Rectal smooth muscle tissue (tissue), 1 donor: ENCODE results near the gene JPT1.

Source experiments
- H3K27ac ChIP-seq: one replicate; pipeline ENCODE4 v1.7.0; 2013; ENCODE audit warnings: low read depth, low read length, inconsistent platforms
- H3K27me3 ChIP-seq: one replicate; pipeline ENCODE4 v1.7.0; 2013; ENCODE audit warnings: low read length; ENCODE audit not compliant: control insufficient read depth, insufficient read depth
- H3K36me3 ChIP-seq: one replicate; pipeline ENCODE4 v1.7.0; 2013; ENCODE audit warnings: low read length; ENCODE audit not compliant: control insufficient read depth, insufficient read depth
- H3K4me1 ChIP-seq: one replicate; pipeline ENCODE4 v1.7.0; 2013; ENCODE audit warnings: low read length; ENCODE audit not compliant: control insufficient read depth, insufficient read depth
- H3K4me3 ChIP-seq: one replicate; pipeline ENCODE4 v1.7.0; 2013; ENCODE audit warnings: low read length
- H3K9ac ChIP-seq: one replicate; pipeline ENCODE4 v1.7.0; 2013; ENCODE audit warnings: low read length

JPT1 gene

DNA sequence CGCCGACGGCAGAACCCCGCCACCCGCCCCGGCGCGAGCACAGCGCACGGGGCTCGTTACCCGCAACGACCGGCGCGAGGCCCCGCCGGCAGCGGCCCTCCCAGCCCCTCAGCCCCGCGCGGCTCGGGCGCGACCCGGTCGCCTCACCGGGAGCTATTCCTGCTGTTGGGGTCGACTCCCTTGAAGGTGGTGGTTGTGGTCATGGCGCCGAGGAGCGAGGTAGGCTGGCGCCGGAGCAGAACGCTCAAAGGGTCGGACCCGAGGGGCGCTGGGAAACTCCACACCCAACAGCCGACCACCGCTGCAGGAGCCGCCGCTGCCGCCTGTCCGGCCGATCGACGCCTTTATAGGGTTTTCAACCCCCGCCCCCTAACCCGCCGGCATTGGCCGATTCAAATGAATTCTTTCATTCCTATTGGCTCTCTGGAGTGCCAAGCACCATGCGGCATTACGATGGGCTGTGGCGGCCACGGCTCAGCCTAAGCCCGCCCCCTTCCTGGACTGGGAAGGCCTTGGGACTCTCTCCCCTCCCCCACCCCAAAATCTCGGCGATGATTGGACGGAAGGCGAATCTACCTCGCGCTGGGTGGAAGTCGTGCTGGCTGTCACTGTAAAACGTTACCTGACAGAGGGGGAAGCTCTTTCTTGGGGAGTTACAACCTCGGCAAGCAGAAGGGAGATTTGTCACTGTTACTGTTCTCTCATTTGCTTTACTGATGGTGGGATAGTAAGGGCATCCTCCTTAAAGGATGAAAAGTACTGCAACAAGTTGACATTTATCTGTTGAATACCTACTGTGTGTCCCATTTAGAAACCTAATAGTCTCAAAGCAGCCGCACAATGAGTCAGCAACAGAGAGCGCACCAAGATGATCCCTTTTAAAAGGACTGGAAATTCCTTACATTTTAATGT is at the start of gene JPT1:
Gene JPT1, minus strand, starts transcription at position 318 of the 912 bp plus-strand sequence. Its CDS starts 115 bp downstream, at position 203.
- Histone ChIP-seq H3K27me3 (no peaks in the 10 kb centered on the region), H3K4me1 (peaks cover 2% of the 10 kb centered on the region), H3K27ac (peak within 1 kb of the TSS; percentile 80), H3K4me3 (peak within 1 kb of the TSS; percentile 92), H3K36me3 (no peaks in the 10 kb centered on the region), H3K9ac (peak within 1 kb of the TSS; percentile 57)

DNA sequence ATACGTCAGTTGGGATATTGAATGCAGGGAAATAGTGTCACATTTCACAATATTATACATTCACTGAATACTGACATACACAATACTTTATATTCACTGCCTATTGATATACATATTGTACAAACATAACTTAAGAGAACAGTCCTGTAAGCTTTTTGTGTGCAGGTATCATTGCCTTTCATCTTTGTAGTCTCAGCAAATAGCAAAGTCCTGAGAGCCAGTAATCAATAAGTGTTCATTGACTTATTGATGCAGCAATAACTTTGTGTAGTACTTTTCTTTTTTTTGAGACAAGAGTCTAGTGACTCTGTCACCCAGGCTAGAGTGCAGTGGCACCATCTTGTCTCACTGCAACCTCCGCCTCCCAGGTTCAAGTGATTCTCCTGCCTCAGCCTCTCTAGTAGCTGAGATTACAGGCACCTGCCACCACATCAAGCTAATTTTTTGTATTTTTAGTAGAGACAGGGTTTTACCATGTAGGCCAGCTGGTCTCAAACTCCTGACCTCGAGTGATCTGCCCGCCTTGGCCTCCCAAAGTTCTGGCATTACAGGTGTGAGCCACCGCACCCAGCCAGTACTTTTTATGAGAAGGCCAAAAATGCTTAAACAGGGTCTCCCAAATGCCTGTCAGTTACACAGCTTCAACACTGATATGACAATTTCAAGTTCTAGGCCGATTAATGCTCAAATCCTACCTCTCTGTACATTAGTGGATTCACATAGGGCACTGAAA is 45.7 kb upstream of the JPT1 start:
- Histone ChIP-seq H3K27ac (no peak overlapping the region), H3K27me3 (no peaks in the 10 kb centered on the region), H3K4me1 (no peaks in the 10 kb centered on the region), H3K4me3 (no peak overlapping the region), H3K9ac (no peak overlapping the region), H3K36me3 (no peaks in the 10 kb centered on the region)

GRCh38 chr17:75194879-75195278 is 40.6 kb upstream of the JPT1 start:
- Histone ChIP-seq H3K27me3 (no peaks in the 10 kb centered on the region), H3K36me3 (no peaks in the 10 kb centered on the region), H3K9ac (no peak overlapping the region), H3K4me1 (no peaks in the 10 kb centered on the region), H3K4me3 (no peak overlapping the region), H3K27ac (no peak overlapping the region)

GRCh38 chr17:75191584-75191983 is 37.3 kb upstream of the JPT1 start:
- Histone ChIP-seq H3K36me3 (no peaks in the 10 kb centered on the region), H3K4me1 (no peaks in the 10 kb centered on the region), H3K4me3 (no peak overlapping the region), H3K27ac (no peak overlapping the region), H3K27me3 (no peaks in the 10 kb centered on the region), H3K9ac (no peak overlapping the region)

DNA sequence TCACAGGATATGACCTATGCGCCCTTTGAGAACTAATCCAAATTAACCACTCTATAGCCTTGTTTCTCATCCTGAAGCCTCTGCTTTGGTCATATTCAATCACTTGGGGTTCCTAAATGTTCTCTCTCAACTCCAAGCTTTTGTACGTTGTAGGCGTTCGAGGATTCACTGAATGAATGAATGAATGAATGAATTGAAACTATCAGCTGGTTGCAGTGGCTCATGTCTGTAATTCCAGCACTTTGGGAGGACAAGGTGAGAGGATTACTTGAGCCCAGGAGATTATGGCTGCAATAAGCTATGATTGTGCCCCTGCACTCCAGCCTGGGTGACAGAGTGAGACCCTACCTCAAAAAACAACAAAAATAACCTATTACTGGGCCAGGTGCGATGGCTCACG is 34.3 kb upstream of the JPT1 start:
- H3K27ac ChIP-seq = no peak overlapping the region
- no peaks in the 10 kb centered on the region for H3K27me3 ChIP-seq
- no peak overlapping the region for H3K4me3 ChIP-seq
- H3K4me1 ChIP-seq = no peaks in the 10 kb centered on the region
- H3K9ac ChIP-seq = no peak overlapping the region
- H3K36me3 ChIP-seq = no peaks in the 10 kb centered on the region

DNA sequence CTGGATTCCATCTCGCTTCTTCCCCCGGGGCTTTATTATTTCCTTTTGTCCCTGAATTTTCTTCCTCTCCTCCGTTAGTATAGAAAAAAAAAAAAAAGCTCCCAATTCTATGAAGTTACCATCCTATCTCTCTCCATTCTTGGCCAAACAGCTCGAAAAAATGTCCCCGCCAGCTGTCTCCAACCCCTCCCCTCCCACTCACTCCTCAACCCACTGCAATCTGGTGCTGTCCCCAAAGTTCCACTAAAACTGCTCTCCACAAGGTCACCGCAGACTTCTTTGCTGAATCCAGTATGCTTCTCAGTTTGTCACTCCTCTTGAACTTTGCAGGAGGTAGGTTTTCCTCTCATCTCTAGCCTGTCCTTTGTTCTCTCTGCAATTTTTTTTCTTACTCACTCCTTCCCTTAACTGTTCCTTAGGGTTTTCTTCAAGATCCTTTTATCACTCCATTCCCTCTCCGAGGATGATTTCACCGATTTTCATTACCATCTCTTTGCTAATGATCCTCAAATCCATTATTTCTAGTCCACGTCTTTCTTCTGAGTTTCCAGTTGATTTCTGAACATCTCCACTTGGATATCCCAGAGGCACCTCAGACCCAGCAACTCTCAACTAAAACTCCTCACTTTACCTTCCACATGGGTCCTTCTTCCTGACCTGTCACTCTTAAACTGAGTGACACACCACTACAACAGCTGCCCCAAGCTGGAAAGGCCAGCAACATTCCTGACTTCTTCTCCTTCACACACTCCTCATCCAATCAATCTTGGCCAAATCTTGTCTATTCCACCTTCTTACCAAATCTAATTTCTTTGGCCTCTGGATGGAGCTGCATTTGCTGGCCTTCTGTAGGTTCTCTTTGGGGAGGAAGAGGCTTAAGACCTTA is 29.9 kb upstream of the JPT1 start:
- no peak overlapping the region for H3K9ac ChIP-seq
- no peak overlapping the region for H3K4me3 ChIP-seq
- H3K36me3 ChIP-seq = peaks cover under 1% of the 10 kb centered on the region
- H3K27ac ChIP-seq = no peak overlapping the region
- H3K4me1 ChIP-seq = peaks cover 3% of the 10 kb centered on the region
- no peaks in the 10 kb centered on the region for H3K27me3 ChIP-seq

DNA sequence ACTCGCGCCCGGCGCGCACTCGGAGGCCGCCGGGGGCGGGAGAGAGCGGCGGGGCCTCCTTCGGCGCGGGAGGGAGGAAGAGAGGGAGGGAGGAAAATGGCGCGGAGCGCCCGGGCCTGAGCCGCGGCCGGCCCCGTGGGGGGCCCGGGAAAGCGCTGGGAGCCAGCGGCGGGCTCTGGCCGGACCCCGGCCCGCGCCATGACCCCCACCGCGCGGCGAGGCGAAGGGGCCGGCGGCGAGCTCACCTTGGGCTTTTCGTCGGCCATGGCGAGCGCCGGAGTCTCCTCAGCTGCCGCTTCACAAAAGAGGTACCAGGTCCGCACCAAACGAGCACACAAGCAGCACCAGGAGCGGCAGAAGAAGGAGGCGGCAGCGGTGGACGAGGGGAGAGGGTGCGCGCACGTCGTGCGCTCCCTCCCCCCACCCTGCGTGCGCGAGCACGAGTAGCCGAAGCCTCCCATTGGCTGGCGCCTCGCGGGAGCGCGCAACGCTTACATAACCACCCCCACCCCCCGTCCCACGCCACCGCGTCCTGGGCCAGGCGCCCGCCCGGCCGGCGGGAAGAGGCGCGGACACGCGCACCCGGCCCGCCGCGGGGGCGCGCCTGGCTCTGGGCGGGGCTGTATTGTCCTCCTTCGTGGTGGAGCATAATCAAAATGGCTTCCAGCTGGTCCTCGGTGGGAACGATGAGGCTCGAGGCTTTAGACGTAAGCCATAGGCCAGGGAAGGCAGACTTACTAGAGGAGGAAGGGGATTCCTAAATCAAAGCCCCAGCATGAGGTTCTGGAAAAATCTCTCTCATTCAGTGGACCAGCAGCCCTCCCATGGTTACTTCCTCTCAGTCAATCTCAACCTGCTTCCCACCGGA is 28.5 kb upstream of the JPT1 start, which contains the start of gene SUMO2:
Gene SUMO2, minus strand, starts transcription at position 391 of the 868 bp plus-strand sequence. Its CDS starts 125 bp downstream, at position 266.
- Histone ChIP-seq H3K4me3 (peak within 1 kb of the TSS; percentile 88), H3K36me3 (peaks cover 10% of the 10 kb centered on the region), H3K4me1 (peaks cover 3% of the 10 kb centered on the region)

DNA sequence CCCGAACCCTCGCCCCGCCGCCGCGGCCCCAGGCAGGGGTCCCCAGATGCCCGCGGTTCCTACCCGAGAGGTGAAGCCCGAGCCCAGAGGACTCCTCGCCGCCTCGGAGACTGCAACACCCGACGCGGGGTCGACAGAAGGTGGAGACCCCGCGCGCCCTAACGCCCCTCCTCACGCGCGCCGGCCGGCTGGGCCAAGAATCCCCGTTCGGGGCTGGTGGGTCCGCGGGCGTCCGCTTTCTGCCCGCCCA is 27.9 kb upstream of the JPT1 start:
- Histone ChIP-seq H3K27me3 (no peaks in the 10 kb centered on the region), H3K4me3 (peak overlapping the region; percentile 88), H3K36me3 (peaks cover 13% of the 10 kb centered on the region), H3K27ac (peak overlapping the region; percentile 89), H3K9ac (peak overlapping the region; percentile 75), H3K4me1 (peaks cover 3% of the 10 kb centered on the region)

More for the DNA sequence above, 28.5 kb upstream of the JPT1 start, which contains the start of gene SUMO2:
- Histone ChIP-seq H3K9ac (peak within 1 kb of the TSS; percentile 75), H3K27me3 (no peaks in the 10 kb centered on the region), H3K27ac (peak within 1 kb of the TSS; percentile 89)

GRCh38 chr17:75181608-75182318 is 27.5 kb upstream of the JPT1 start:
- H3K36me3 ChIP-seq = peaks cover 14% of the 10 kb centered on the region
- no peaks in the 10 kb centered on the region for H3K27me3 ChIP-seq
- H3K9ac ChIP-seq = peak overlapping the region; percentile 75
- H3K4me3 ChIP-seq = peak overlapping the region; percentile 88
- H3K4me1 ChIP-seq = peaks cover 3% of the 10 kb centered on the region
- H3K27ac ChIP-seq = peak overlapping the region; percentile 89

DNA sequence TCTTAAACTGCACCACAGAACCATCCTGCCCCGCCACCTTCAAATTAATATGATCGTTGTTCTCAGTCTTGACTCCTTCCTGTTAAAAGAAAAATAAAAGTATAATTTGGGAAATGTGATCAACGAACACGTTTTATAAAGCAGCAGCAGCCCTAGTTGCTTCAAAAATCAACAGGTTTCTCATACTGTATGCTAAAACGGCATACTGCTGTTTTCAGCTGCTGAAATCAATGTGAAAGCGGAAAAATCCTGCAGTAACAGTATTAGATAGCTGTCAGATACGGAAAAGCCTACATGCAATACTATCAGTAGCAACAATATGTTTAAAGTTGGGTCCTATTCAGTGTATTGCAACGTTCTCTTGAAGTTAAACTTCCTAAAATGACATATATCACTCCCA is 26.8 kb upstream of the JPT1 start:
- Histone ChIP-seq H3K4me3 (peak overlapping the region; percentile 88), H3K27me3 (no peaks in the 10 kb centered on the region), H3K4me1 (peaks cover 3% of the 10 kb centered on the region), H3K36me3 (peaks cover 16% of the 10 kb centered on the region), H3K27ac (no peak overlapping the region), H3K9ac (no peak overlapping the region)

DNA sequence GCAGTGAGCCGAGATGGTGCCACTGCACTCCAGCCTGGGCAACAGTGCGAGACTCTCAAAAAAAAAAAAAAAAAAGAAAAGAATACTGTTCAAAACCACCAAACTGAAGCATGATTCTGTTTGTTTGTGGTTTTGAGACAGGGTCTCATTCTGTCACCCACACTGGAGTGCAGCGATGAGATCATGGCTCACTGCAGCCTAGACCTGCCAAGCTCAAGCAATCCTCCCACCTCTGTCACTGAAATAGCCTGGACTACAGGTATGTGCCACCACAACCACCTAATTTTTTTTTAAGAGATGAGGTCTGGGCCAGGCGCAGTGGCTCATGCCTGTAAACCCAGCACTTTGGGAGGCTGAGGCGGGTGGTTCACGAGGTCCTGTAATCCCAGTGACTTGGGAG is 24.1 kb upstream of the JPT1 start:
- no peak overlapping the region for H3K4me3 ChIP-seq
- no peaks in the 10 kb centered on the region for H3K27me3 ChIP-seq
- H3K4me1 ChIP-seq = peaks cover 3% of the 10 kb centered on the region
- H3K9ac ChIP-seq = no peak overlapping the region
- H3K27ac ChIP-seq = no peak overlapping the region
- peaks cover 25% of the 10 kb centered on the region for H3K36me3 ChIP-seq
